Right ventricle myocardium superior (tissue), 1 donor: ENCODE measurements around the gene MTMR3. TPM values are rescaled to one million over a fixed set of nuclear protein-coding genes. Genes with fewer than 3 reads are reported as not detected.

Source experiments
- ATAC-seq: fragments of 200-7000 bp; cut with Tn5 transposase; one replicate; pipeline ENCODE4 v1.9.1; 2020; ENCODE audit warnings: mild to moderate bottlenecking; ENCODE audit not compliant: poor library complexity
- DNase-seq: peaks from one replicate; pipeline ENCODE4 v3.0.0-alpha.2; 2020
- intact Hi-C: fragments of 100-400 bp; cut with DNase I; formaldehyde crosslinking; loops from one replicate; pipeline ENCODE4 v1.11.2; 2022
- total RNA-seq: library from RNA; stranded (reverse); fragmentation: NEBNext Ultra II Directional; extraction: Animal tissue kit (Norgen Biotek cat#: 25700); gene quantifications from one replicate; pipeline ENCODE4 v1.2.1, GENCODE V29; 2021
- donor health status: DM: no; HTN: yes; CAD: no; lungs with severe emphysema.

The MTMR3 gene
- total RNA-seq, 1 donor from 2014 or later, result 29.9 TPM

- no peak for DNase-seq
- intact Hi-C loops, result no loop called here
- ATAC-seq, result no peak
These were observed 100.4 kb downstream of the MTMR3 start for GRCh38 chr22:29983296-29983917.

- intact Hi-C loops, result no loop called here
- ATAC-seq (no peak), DNase-seq (no peak)
These were observed 102.9 kb downstream of the MTMR3 start for GRCh38 chr22:29985912-29986311.

GRCh38 chr22:29987137-29987536, 104.2 kb downstream of the MTMR3 start:
- ATAC-seq (peak; percentile 34), DNase-seq (no peak)
- intact Hi-C loops, result no loop called here

DNA sequence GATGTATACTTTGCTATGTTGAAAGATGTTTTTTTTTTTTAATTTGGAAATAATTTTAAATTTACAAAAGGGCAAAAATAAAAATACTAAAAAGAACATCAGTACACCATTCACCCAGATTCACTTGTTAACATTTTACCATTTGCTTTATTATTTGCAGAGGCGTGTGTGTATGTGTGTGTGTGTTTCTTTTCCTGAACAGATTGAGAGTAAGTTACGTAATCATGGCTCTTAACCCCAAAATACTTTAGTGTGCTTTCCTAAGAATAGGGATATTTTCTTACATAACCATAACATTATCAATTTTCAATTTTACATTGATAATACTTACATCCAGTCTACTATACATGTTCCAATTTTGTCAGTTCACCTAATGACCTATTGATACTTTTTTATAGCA, 105.7 kb downstream of the MTMR3 start:
- ATAC-seq (no peak), DNase-seq (no peak)
- intact Hi-C loops, result no loop called here

DNA sequence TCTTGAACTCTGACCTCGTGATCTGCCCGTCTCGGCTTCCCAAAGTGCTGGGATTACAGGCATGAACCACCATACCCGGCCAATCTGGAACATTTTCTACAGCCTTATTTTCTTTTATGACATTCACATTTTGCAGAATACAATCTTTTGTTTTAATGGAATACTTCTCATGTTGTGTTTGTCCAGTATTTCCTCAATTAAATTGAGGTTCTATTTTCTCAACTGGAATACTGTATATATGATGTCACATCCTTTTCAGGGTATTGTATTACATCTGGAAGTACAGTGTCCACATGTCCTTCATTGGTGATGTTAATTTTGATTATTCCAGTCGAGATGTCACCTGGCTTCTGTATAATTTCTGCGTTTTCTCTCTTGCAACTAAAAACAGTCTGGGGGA, 106.5 kb downstream of the MTMR3 start:
- DNase-seq (no peak), ATAC-seq (no peak)
- intact Hi-C loops, result no loop called here

- intact Hi-C loops, result no loop called here
- DNase-seq, result no peak
- no peak for ATAC-seq
These were observed 109.6 kb downstream of the MTMR3 start for GRCh38 chr22:29992341-29993275.

DNA sequence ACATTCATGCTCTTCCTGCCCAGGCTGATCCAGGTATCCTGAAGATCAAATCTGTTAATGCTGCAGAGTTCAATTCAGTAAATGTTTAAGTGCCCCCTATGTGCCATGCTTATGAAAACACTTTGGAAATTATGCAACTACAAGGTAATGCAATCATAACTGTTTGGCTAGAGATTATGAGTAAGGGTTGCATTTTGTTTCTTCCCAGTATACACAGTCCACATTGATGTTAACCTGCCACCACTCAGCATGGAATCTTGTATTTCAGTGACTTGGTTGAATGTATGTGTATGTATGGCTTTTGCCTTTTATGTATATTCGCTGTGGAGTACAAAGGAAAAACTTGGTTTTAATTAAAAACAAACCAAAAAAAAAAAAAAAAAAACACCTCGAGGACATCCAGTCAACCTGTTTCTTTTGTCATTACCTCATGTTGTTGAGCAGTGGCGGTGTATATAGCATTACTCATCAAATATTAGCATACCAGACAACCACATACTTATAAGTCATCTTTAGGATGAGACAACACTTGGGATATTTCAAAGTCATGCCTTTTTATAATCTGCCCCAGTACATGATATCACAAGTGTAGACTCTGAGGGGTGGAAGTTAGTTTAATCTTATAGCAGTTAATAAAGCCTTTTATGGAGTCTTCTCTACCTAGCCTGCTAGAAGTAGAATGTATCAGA, 111.2 kb downstream of the MTMR3 start:
- intact Hi-C loops, result no loop called here

GRCh38 chr22:29994943-29995342, 112.0 kb downstream of the MTMR3 start:
- DNase-seq (no peak), ATAC-seq (peak; percentile 45)
- intact Hi-C loops, result no loop called here

More for the DNA sequence above, 111.2 kb downstream of the MTMR3 start:
- DNase-seq (no peak), ATAC-seq (no peak)

GRCh38 chr22:29997107-29997506, 114.1 kb downstream of the MTMR3 start:
- intact Hi-C loops, result no loop called here
- DNase-seq (no peak), ATAC-seq (no peak)

DNA sequence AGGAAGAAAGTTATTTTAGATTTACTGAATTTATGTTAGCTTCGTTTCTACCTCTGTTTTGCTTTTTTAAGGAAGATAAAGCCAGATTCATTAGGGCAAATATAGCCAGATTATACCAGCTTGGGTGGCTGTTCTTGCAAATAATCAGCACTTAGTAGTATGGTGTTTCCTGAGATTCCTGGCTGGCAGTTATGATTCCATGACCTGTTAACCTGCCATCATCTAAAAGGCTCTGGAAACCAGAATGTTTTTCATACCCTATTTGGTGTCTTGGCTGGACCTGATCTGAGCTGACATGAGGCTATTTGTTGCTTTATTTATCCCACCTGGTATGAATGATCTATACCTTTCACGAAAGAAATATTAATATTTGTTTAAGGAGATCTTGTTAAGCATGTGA, 114.5 kb downstream of the MTMR3 start:
- ATAC-seq (no peak), DNase-seq (no peak)
- intact Hi-C loops, result no loop called here

DNA sequence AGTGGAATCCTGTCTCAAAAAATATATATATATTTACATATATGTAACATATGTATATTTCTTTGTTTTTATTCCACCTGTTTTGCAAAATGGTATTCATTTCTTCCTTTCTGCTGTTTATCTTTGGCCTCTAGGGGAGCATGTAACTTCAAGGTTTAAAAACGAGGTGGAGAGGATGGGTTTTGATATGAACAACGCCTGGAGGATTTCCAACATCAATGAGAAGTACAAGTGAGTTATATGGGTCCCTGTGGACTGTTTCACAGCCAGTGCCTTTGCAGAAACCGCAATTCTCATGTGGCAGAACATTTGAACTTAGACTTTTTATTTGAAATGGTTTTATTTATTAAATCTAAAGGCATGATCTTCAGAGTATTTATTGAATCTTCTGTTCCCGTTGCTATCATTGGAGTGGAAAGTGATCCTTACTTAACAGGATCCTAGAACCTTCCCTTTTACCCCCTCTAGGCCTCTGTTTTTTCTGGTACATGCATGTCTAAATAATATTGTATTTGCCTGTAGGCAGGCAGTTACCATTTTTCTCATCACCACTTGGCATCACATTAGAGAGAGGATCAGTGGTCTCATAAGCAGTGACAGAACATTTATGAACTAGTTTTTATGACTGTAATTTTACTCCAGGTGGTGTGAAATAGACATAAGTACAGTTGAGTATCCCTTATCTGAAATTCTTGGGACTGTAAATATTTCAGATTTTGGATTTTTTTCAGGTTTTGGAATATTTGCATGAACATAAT, 115.8 kb downstream of the MTMR3 start:
- intact Hi-C loops, result no loop called here
- no peak for ATAC-seq
- DNase-seq, result no peak

DNA sequence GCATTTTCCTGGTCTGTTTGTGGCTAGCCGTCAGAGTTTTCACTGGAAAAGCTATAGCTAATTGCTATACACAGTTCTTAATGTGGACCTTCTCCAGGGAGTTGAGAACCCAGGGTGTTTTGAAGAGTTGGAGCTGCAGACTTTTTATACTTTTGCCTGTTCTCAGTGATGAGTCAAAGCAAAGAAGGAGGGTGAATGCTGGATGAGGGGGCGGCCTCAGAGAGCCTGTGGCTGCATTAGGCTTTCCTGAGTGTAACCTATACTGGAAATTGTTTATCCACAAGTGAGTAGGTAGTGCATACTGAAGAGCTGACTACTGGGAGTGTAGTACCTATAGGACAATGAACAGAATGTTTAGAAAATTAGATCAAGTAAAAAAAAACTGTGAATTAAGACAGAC, 117.6 kb downstream of the MTMR3 start:
- no peak for DNase-seq
- no peak for ATAC-seq
- intact Hi-C loops, result loop anchor here (10.0 kb wide), 1 partner anchor 306 kb away; no protein-coding TSS in a partner anchor

DNA sequence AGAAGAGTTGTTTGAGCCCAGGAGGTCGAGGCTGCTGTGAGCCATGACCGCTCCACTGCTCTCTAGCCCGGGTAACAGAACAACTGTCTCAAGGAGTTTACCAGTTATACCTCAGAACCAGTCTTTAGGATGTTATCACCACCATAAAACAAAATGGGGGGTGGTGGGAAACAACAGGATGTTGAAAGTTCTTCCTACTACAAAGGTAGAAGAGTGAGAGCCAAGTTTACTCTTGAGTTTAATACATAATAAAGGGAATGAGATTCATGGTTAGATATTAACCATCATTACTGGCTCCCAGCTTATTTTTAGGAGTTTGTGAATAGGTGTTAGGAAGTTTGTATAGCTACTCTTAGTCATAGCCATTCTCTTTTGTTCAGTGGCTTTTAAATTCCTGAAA, 118.5 kb downstream of the MTMR3 start:
- ATAC-seq (no peak), DNase-seq (no peak)
- intact Hi-C loops, result loop anchor here (10.0 kb wide), 1 partner anchor 307 kb away; no protein-coding TSS in a partner anchor

- ATAC-seq, result no peak
- no peak for DNase-seq
- intact Hi-C loops, result loop anchor here (10.0 kb wide), 1 partner anchor 308 kb away; no protein-coding TSS in a partner anchor
These were observed 120.0 kb downstream of the MTMR3 start for GRCh38 chr22:30002861-30003486.

DNA sequence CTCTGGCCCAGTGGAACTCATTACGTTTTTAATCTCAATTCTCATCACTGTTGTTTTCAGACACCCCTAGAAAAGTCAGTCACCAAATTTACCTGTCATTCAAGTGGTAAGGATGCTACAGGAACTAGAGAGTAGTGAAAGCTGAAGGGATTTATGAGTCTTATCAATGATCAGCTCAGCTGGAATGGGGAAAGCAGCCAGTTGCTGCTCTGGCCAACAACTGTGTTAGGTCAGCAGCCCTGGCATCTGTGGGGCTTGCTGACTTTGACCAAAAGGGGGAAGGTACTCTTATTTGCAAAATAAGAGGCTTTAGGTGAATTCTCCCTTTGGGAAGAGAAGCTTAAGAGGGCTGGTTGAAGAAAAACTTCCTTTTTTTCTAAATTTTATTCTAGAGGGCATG, 121.1 kb downstream of the MTMR3 start:
- intact Hi-C loops, result loop anchor here (10.0 kb wide), 1 partner anchor 309 kb away; no protein-coding TSS in a partner anchor
- peak; percentile 52 for ATAC-seq
- no peak for DNase-seq

DNA sequence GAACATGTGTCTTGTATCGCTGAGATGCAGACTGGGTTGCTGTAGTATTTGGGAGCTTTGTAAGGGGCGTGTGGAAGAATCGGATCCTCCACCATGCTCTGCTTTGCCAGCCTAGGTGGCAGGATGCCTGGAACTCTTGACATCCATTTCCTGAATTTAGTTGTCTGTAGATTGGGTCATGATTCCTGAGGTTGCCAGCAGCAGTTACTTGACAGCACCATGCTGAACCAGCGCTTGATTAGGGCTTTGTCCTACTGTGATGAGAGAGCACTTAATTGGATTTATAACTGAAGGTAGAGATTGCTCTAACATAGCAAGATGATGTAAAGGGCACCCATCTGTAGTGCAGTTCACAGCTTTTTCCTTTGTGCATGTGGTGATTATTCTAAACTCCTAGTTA, 121.7 kb downstream of the MTMR3 start:
- intact Hi-C loops, result loop anchor here (10.0 kb wide), 1 partner anchor 310 kb away; no protein-coding TSS in a partner anchor

GRCh38 chr22:30005213-30005857, 122.4 kb downstream of the MTMR3 start:
- peak; percentile 80 for DNase-seq
- ATAC-seq, result peak; percentile 90
- intact Hi-C loops, result loop anchor here (10.0 kb wide), 1 partner anchor 311 kb away; no protein-coding TSS in a partner anchor

More for the DNA sequence above, 121.7 kb downstream of the MTMR3 start:
- DNase-seq (no peak), ATAC-seq (peak; percentile 68)
